CD14-positive monocyte (primary cell): ENCODE results near the gene SLC9C1. TPM values are rescaled to one million over a fixed set of nuclear protein-coding genes. Genes with fewer than 3 reads are reported as not detected.

Experiments
- DNase-seq, 3 donors: peaks; one replicate each; pipeline ENCODE4 v3.0.0-alpha.2; 2011 to 2022
- H2AFZ ChIP-seq: 2 replicates; pipeline ENCODE4 v1.6.0; 2012; ENCODE audit warnings: mild to moderate bottlenecking, low read depth, low read length, inconsistent platforms; ENCODE audit not compliant: insufficient read depth, poor library complexity, severe bottlenecking
- H3K27ac ChIP-seq, 2 donors: 1 replicate in 1 of 2; 2 replicates in 1 of 2; pipeline ENCODE4 v1.5.1; 2012 to 2013; ENCODE audit warnings: low read length in 2 of 2, control low read depth in 1 of 2, inconsistent platforms in 1 of 2, low read depth in 1 of 2, mild to moderate bottlenecking in 1 of 2
- H3K27me3 ChIP-seq, 2 donors: one replicate each; pipeline versions ENCODE4 v1.6.0 to v1.6.1; 2011 to 2013; ENCODE audit warnings: low read length in 2 of 2; ENCODE audit not compliant: control insufficient read depth in 2 of 2, insufficient read depth in 2 of 2
- H3K36me3 ChIP-seq, 2 donors: replicated peaks in 1 of 2; 1 replicate in 1 of 2; 2 replicates in 1 of 2; pipeline versions ENCODE4 v1.5.1 to v1.6.1; 2012 to 2013; ENCODE audit warnings: low read length in 2 of 2, control low read depth in 1 of 2, inconsistent platforms in 1 of 2, mild to moderate bottlenecking in 1 of 2; ENCODE audit not compliant: insufficient read depth in 2 of 2, control insufficient read depth in 1 of 2
- H3K4me1 ChIP-seq, 2 donors: 1 replicate in 1 of 2; 2 replicates in 1 of 2; pipeline versions ENCODE4 v1.5.1 to v1.6.1; 2012 to 2013; ENCODE audit warnings: low read length in 2 of 2, control low read depth in 1 of 2, inconsistent platforms in 1 of 2, mild to moderate bottlenecking in 1 of 2, moderate library complexity in 1 of 2; ENCODE audit not compliant: insufficient read depth in 2 of 2, control insufficient read depth in 1 of 2
- H3K4me2 ChIP-seq: replicated peaks from 2 replicates; pipeline ENCODE3; 2012; ENCODE audit warnings: low read length, moderate library complexity, mild to moderate bottlenecking; ENCODE audit not compliant: poor library complexity, severe bottlenecking; ENCODE audit errors: extremely low read depth
- H3K4me3 ChIP-seq, 3 experiments: fragments of 200-600 bp in 1 of 3; sonication (generic) in 1 of 3; replicated peaks in 1 of 3; 1 replicate in 2 of 3; 2 replicates in 1 of 3; pipeline ENCODE4 v1.5.1; 2011 to 2013; ENCODE audit warnings: low read length in 3 of 3, mild to moderate bottlenecking in 3 of 3, control low read depth in 2 of 3, low read depth in 2 of 3, inconsistent platforms in 1 of 3, moderate library complexity in 1 of 3
- H3K79me2 ChIP-seq: 2 replicates; pipeline ENCODE4 v1.6.0; 2012; ENCODE audit warnings: mild to moderate bottlenecking, control low read depth, inconsistent platforms, low read length, moderate library complexity; ENCODE audit not compliant: insufficient read depth
- H3K9ac ChIP-seq: 2 replicates; pipeline ENCODE4 v1.6.0; 2017; ENCODE audit warnings: low read length, mild to moderate bottlenecking; ENCODE audit not compliant: insufficient read depth, poor library complexity, severe bottlenecking
- H3K9me3 ChIP-seq, 2 donors: replicated peaks in 1 of 2; 1 replicate in 1 of 2; 2 replicates in 1 of 2; pipeline versions ENCODE4 v1.5.1 to v1.6.1; 2012 to 2013; ENCODE audit warnings: low read length in 2 of 2, control low read depth in 1 of 2; ENCODE audit not compliant: control insufficient read depth in 1 of 2, insufficient read depth in 1 of 2
- H4K20me1 ChIP-seq: 2 replicates; pipeline ENCODE4 v1.6.0; 2012; ENCODE audit warnings: mild to moderate bottlenecking, low read length, control low read depth, moderate library complexity; ENCODE audit not compliant: insufficient read depth
- H3K27ac Mint-ChIP-seq, 7 donors: one replicate each; pipeline ENCODE4 v1.8.0; 2020; ENCODE audit warnings: mild to moderate bottlenecking in 7 of 7, mixed read lengths in 7 of 7, moderate library complexity in 6 of 7, inconsistent platforms in 2 of 7
- H3K27me3 Mint-ChIP-seq, 3 donors: one replicate each; pipeline ENCODE4 v1.8.0; 2021 to 2022; ENCODE audit warnings: low read depth in 3 of 3, mild to moderate bottlenecking in 3 of 3, mixed read lengths in 3 of 3, moderate library complexity in 3 of 3, inconsistent platforms in 1 of 3
- H3K36me3 Mint-ChIP-seq, 2 donors: one replicate each; pipeline ENCODE4 v1.8.0; 2020; ENCODE audit warnings: mixed read lengths in 2 of 2, inconsistent platforms in 1 of 2, mild to moderate bottlenecking in 1 of 2
- H3K4me1 Mint-ChIP-seq: one replicate; pipeline ENCODE4 v1.8.0; 2020; ENCODE audit warnings: mild to moderate bottlenecking, mixed read lengths
- H3K4me3 Mint-ChIP-seq, 2 donors: one replicate each; pipeline ENCODE4 v1.8.0; 2020; ENCODE audit warnings: mild to moderate bottlenecking in 2 of 2, mixed read lengths in 2 of 2, moderate library complexity in 1 of 2
- H3K9me3 Mint-ChIP-seq, 7 donors: one replicate each; pipeline ENCODE4 v1.8.0; 2020 to 2022; ENCODE audit warnings: mixed read lengths in 7 of 7, mild to moderate bottlenecking in 6 of 7, moderate library complexity in 6 of 7, inconsistent platforms in 2 of 7
- CTCF ChIP-seq: fragments of 200-600 bp; IDR thresholded peaks from one replicate; pipeline ENCODE4 v1.8.0; 2022; ENCODE audit warnings: antibody characterized with exemption, mild to moderate bottlenecking
- WGBS: methylation state at CpG from one replicate; pipeline ENCODE4 v1.1.5; 2013; ENCODE audit warnings: missing lambda C conversion rate; ENCODE audit not compliant: insufficient coverage; 5-methylcytosine and 5-hydroxymethylcytosine counted together
- intact Hi-C, 2 donors: fragments of 100-400 bp; cut with micrococcal nuclease; formaldehyde crosslinking; loops; one replicate each; pipeline versions ENCODE4 v1.15.0 to v1.15.1; 2023
- polyA plus RNA-seq, 3 donors: library from polyadenylated mRNA; depleted of rRNA in 1 of 3; unstranded in 2 of 3; stranded (reverse) in 1 of 3; fragments of 300-500 nt in 2 of 3; fragments of >200 nt in 1 of 3; fragmentation: Illumina TruSeq in 2 of 3; gene quantifications; 1 replicate in 2 of 3; 2 replicates in 1 of 3; pipeline ENCODE4 v1.2.3, GENCODE V29; 2012 to 2021

SLC9C1 gene
- polyA plus RNA-seq, 3 donors = not detected

GRCh38 chr3:112307557-112307956 lies 13.5 kb upstream of the SLC9C1 start:
- H3K27ac ChIP-seq = no peak overlapping the region
- no peaks in the 10 kb centered on the region for H4K20me1 ChIP-seq
- no peak overlapping the region for H3K4me2 ChIP-seq
- H3K79me2 ChIP-seq = no peaks in the 10 kb centered on the region
- Mint-ChIP-seq H3K27ac (no peak overlapping the region), H3K4me3 (no peak overlapping the region), H3K27me3 (no peaks in the 10 kb centered on the region), H3K4me1 (no peaks in the 10 kb centered on the region), H3K36me3 (no peaks in the 10 kb centered on the region), H3K9me3 (no peaks in the 10 kb centered on the region)
- H3K36me3 ChIP-seq = no peaks in the 10 kb centered on the region
- no peak overlapping the region for H3K9ac ChIP-seq
- intact Hi-C loops = loop anchor here in 1 of 2 donors (10.0 kb wide), 1 partner anchor 183 kb away; no protein-coding TSS in a partner anchor
- H3K27me3 ChIP-seq = no peaks in the 10 kb centered on the region
- H3K9me3 ChIP-seq = no peaks in the 10 kb centered on the region
- no CpG with 5 or more reads among the region's 4 CpGs for WGBS
- no peak overlapping the region for H3K4me3 ChIP-seq
- no peak overlapping the region for H2AFZ ChIP-seq
- no peak for TF ChIP-seq CTCF
- no peak for DNase-seq
- peaks cover 12 to 13% of the 10 kb centered on the region in 2 donors for H3K4me1 ChIP-seq

GRCh38 chr3:112306825-112307224 lies 12.8 kb upstream of the SLC9C1 start:
- no peak overlapping the region for H3K27ac ChIP-seq
- no peak for TF ChIP-seq CTCF
- H3K4me3 ChIP-seq = no peak overlapping the region
- WGBS = 98% methylated on average over 7 of the region's 9 CpGs
- Mint-ChIP-seq H3K36me3 (no peaks in the 10 kb centered on the region), H3K4me3 (no peak overlapping the region), H3K27ac (no peak overlapping the region), H3K4me1 (no peaks in the 10 kb centered on the region), H3K27me3 (no peaks in the 10 kb centered on the region), H3K9me3 (peaks cover 0 to 2% (median 0%) of the 10 kb centered on the region in 7 donors)
- H3K36me3 ChIP-seq = no peaks in the 10 kb centered on the region
- H3K4me2 ChIP-seq = no peak overlapping the region
- H4K20me1 ChIP-seq = no peaks in the 10 kb centered on the region
- H3K9ac ChIP-seq = no peak overlapping the region
- no peaks in the 10 kb centered on the region for H3K79me2 ChIP-seq
- no peak for DNase-seq
- no peak overlapping the region for H2AFZ ChIP-seq
- H3K9me3 ChIP-seq = no peaks in the 10 kb centered on the region
- H3K4me1 ChIP-seq = peaks cover 12 to 13% of the 10 kb centered on the region in 2 donors
- intact Hi-C loops = loop anchor here in 1 of 2 donors (10.0 kb wide), 1 partner anchor 182 kb away; no protein-coding TSS in a partner anchor
- H3K27me3 ChIP-seq = no peaks in the 10 kb centered on the region
